A549 (cell line): Measurements from ENCODE around the gene ZNF385B. TPM values are rescaled to one million over a fixed set of nuclear protein-coding genes. Genes with fewer than 3 reads are reported as not detected.
A peak's percentile ranks its signal among the peaks of the same experiment; 100 is the strongest.

ENCODE experiments used
- ATAC-seq, 2 experiments: fragments of 200-7000 bp in 1 of 2; fragments of >200 bp in 1 of 2; cut with Nextera tagmentation in 1 of 2; cut with Tn5 transposase in 1 of 2; 3 replicates each; pipeline versions ENCODE4 v1.8.0 to v1.9.1; 2018 to 2020; ENCODE audit warnings: mild to moderate bottlenecking in 1 of 2, moderate library complexity in 1 of 2
- CTCF ChIA-PET: fragments of 300-600 bp; sonication (Branson Sonifier 250); formaldehyde crosslinking; extraction: SDS; loops from one replicate; lab custom pipeline; 2021; ENCODE audit warnings: antibody characterized with exemption, inconsistent platforms; lab: Yijun Ruan, JAX
- POLR2A ChIA-PET: fragments of 350-600 bp; formaldehyde crosslinking; extraction: SDS; loops from one replicate; lab custom pipeline; 2021; ENCODE audit warnings: antibody characterized with exemption, inconsistent platforms; lab: Yijun Ruan, JAX
- DNase-seq, 2 experiments: peaks; one replicate each; pipeline versions ENCODE4 v3.0.0 to v3.0.0-alpha.2; 2011 to 2016; ENCODE audit warnings: low read depth in 1 of 2, low spot score in 1 of 2
- FAIRE-seq: peaks from 2 replicates; lab custom pipeline; 2011; peaks lifted over from hg19 to GRCh38; lab: Jason Lieb, UNC
- H3K27ac ChIP-seq, 2 experiments: fragments of >200 bp; sonication (Bioruptor Twin); formaldehyde crosslinking; 3 replicates each; pipeline ENCODE4 v1.5.1; 2016 to 2017
- H3K4me1 ChIP-seq: fragments of >200 bp; sonication (Bioruptor Twin); formaldehyde crosslinking; 3 replicates; pipeline ENCODE4 v1.6.1; 2016
- H3K4me2 ChIP-seq: fragments of >200 bp; sonication (Bioruptor Twin); formaldehyde crosslinking; 3 replicates; pipeline ENCODE4 v1.6.1; 2016
- H3K4me3 ChIP-seq: fragments of >200 bp; sonication (Bioruptor Twin); formaldehyde crosslinking; 3 replicates; pipeline ENCODE4 v1.5.1; 2016
- H3K9me3 ChIP-seq: fragments of >200 bp; sonication (Bioruptor Twin); formaldehyde crosslinking; 3 replicates; pipeline ENCODE4 v1.6.1; 2016
- CBX2 ChIP-seq: fragments of 200-600 bp; sonication (generic); IDR thresholded peaks from 2 replicates; pipeline ENCODE4 v1.6.1; 2016; ENCODE audit warnings: low read depth, mild to moderate bottlenecking, borderline replicate concordance
- CBX8 ChIP-seq: fragments of 200-600 bp; sonication (generic); IDR thresholded peaks from 2 replicates; pipeline ENCODE4 v1.6.1; 2016
- CHD4 ChIP-seq: fragments of 200-600 bp; sonication (generic); IDR thresholded peaks from 2 replicates; pipeline ENCODE4 v1.6.1; 2016; ENCODE audit warnings: antibody characterized with exemption, mild to moderate bottlenecking, borderline replicate concordance
- EHF ChIP-seq: fragments of 250-450 bp; sonication (Bioruptor Pico); IDR thresholded peaks from 2 replicates; pipeline ENCODE4 v1.5.0; 2020; ENCODE audit warnings: mild to moderate bottlenecking
- FOSB ChIP-seq: fragments of 250-450 bp; sonication (Bioruptor Pico); IDR thresholded peaks from 2 replicates; pipeline ENCODE4 v1.5.0; 2020; ENCODE audit warnings: mild to moderate bottlenecking, moderate library complexity
- FOSL2 ChIP-seq, 2 experiments: fragments of 450-650 bp in 1 of 2; fragments of >200 bp in 1 of 2; sonication (Bioruptor Twin) in 1 of 2; formaldehyde crosslinking; IDR thresholded peaks; 2 replicates each; pipeline versions ENCODE4 v1.5.0 to v1.6.1; 2016 to 2020; ENCODE audit warnings: mild to moderate bottlenecking in 1 of 2, moderate library complexity in 1 of 2
- FOXS1 ChIP-seq: fragments of 250-450 bp; sonication (Bioruptor Pico); IDR thresholded peaks from 2 replicates; pipeline ENCODE4 v1.5.0; 2020; ENCODE audit warnings: mild to moderate bottlenecking, moderate library complexity
- GATA3 ChIP-seq: IDR thresholded peaks from 2 replicates; pipeline ENCODE4 v1.6.1; 2012; ENCODE audit warnings: borderline replicate concordance
- HDAC2 ChIP-seq: fragments of 200-600 bp; sonication (generic); IDR thresholded peaks from 2 replicates; pipeline ENCODE4 v1.6.1; 2016
- HOXA7 ChIP-seq: fragments of 250-450 bp; sonication (Bioruptor Pico); IDR thresholded peaks from 2 replicates; pipeline ENCODE4 v1.5.0; 2020; ENCODE audit warnings: mild to moderate bottlenecking, moderate library complexity
- JUNB ChIP-seq: fragments of >200 bp; sonication (Bioruptor Twin); formaldehyde crosslinking; IDR thresholded peaks from 2 replicates; pipeline ENCODE4 v1.6.1; 2016
- KDM5A ChIP-seq: fragments of 200-600 bp; sonication (generic); IDR thresholded peaks from 2 replicates; pipeline ENCODE4 v1.6.1; 2016; ENCODE audit warnings: antibody characterized with exemption, mild to moderate bottlenecking
- MAFK ChIP-seq: fragments of 450-650 bp; IDR thresholded peaks from 2 replicates; pipeline ENCODE4 v1.6.1; 2014; ENCODE audit not compliant: partially characterized antibody
- MAZ ChIP-seq: fragments of 150-350 bp; IDR thresholded peaks from 2 replicates; pipeline ENCODE4 v1.6.1; 2014; ENCODE audit warnings: antibody characterized with exemption, low read depth, low read length, borderline replicate concordance
- NFE2L2 ChIP-seq: fragments of 150-350 bp; conservative IDR thresholded peaks from 2 replicates; pipeline ENCODE4 v1.6.1; 2014; ENCODE audit warnings: low read length
- PHF8 ChIP-seq: fragments of 200-600 bp; sonication (generic); IDR thresholded peaks from 2 replicates; pipeline ENCODE4 v1.6.1; 2016; ENCODE audit warnings: low read depth, mild to moderate bottlenecking, antibody characterized with exemption, moderate library complexity, borderline replicate concordance
- POLR2A ChIP-seq: IDR thresholded peaks from 2 replicates; pipeline ENCODE4 v1.6.1; 2012; ENCODE audit warnings: mild to moderate bottlenecking, low read length
- POLR2AphosphoS2 ChIP-seq: conservative IDR thresholded peaks from 2 replicates; pipeline ENCODE4 v1.6.1; 2012; ENCODE audit warnings: low read length, improper control_type of control experiment, inconsistent platforms
- RAD21 ChIP-seq, 2 experiments: fragments of >200 bp in 1 of 2; sonication (Bioruptor Twin) in 1 of 2; formaldehyde crosslinking in 1 of 2; IDR thresholded peaks in 1 of 2; conservative IDR thresholded peaks in 1 of 2; 2 replicates in 1 of 2; 3 replicates in 1 of 2; pipeline ENCODE4 v1.6.1; 2012 to 2018; ENCODE audit warnings: inconsistent platforms in 1 of 2
- RARB ChIP-seq: fragments of 250-450 bp; sonication (Bioruptor Pico); IDR thresholded peaks from 2 replicates; pipeline ENCODE4 v1.8.0; 2021; ENCODE audit warnings: mild to moderate bottlenecking, moderate library complexity
- RCOR1 ChIP-seq: fragments of 150-350 bp; IDR thresholded peaks from 2 replicates; pipeline ENCODE4 v1.6.1; 2014; ENCODE audit warnings: antibody characterized with exemption, low read length, low read depth
- RFX5 ChIP-seq: fragments of 450-650 bp; IDR thresholded peaks from 2 replicates; pipeline ENCODE4 v1.7.1; 2014; ENCODE audit warnings: antibody characterized with exemption, mild to moderate bottlenecking, moderate library complexity
- RNF2 ChIP-seq: fragments of 200-600 bp; sonication (generic); IDR thresholded peaks from 2 replicates; pipeline ENCODE4 v1.6.1; 2016; ENCODE audit warnings: low read depth, mild to moderate bottlenecking, antibody characterized with exemption, moderate library complexity, borderline replicate concordance
- SREBF2 ChIP-seq: fragments of 450-650 bp; IDR thresholded peaks from 2 replicates; pipeline ENCODE4 v1.6.1; 2014; ENCODE audit warnings: mild to moderate bottlenecking, moderate library complexity
- TFCP2L1 ChIP-seq: fragments of 250-450 bp; sonication (Bioruptor Pico); IDR thresholded peaks from 2 replicates; pipeline ENCODE4 v1.5.0; 2021; ENCODE audit warnings: mild to moderate bottlenecking
- ZFP36 ChIP-seq: fragments of 450-650 bp; IDR thresholded peaks from 2 replicates; pipeline ENCODE4 v1.6.1; 2014; ENCODE audit warnings: borderline replicate concordance; ENCODE audit not compliant: partially characterized antibody
- WGBS: methylation state at CpG from one replicate; pipeline ENCODE4 v1.1.6; 2017; ENCODE audit errors: missing lambda C conversion rate; 5-methylcytosine and 5-hydroxymethylcytosine counted together
- polyA plus RNA-seq, 4 experiments: library from polyadenylated mRNA; depleted of rRNA in 3 of 4; stranded (reverse); fragments of >200 nt; fragmentation: RNase III in 1 of 4; extraction: RNeasy Plus Mini Kit Qiagen cat#74134 plus additional on column Dnase treatment in 1 of 4; gene quantifications; 2 replicates in 3 of 4; 3 replicates in 1 of 4; pipeline ENCODE4 v1.2.3, GENCODE V29; 2011 to 2017
- TF ChIP-seq, protein P1 (sequence below): IDR thresholded peaks from 2 replicates; pipeline ENCODE4 v1.6.1; 2012; ENCODE audit warnings: low read depth, borderline replicate concordance
- TF ChIP-seq, protein P2 (sequence below): fragments of 250-450 bp; sonication (Bioruptor Pico); IDR thresholded peaks from 2 replicates; pipeline ENCODE4 v1.5.0; 2020; ENCODE audit warnings: low read depth, mild to moderate bottlenecking, moderate library complexity
- TF ChIP-seq, protein P3 (sequence below): fragments of 450-650 bp; IDR thresholded peaks from 2 replicates; pipeline ENCODE4 v1.6.1; 2014; ENCODE audit warnings: antibody characterized with exemption
- TF ChIP-seq, protein P4 (sequence below): fragments of >200 bp; sonication (Bioruptor Twin); formaldehyde crosslinking; IDR thresholded peaks from 3 replicates; pipeline ENCODE4 v1.5.1; 2016
- TF ChIP-seq, protein P5 (sequence below): fragments of >200 bp; sonication (Bioruptor Twin); formaldehyde crosslinking; IDR thresholded peaks from 2 replicates; pipeline ENCODE4 v1.6.1; 2016

The ZNF385B gene
- polyA plus RNA-seq, 2 of the 4 experiments (the other 2 are of a cell fraction) = not detected

DNA sequence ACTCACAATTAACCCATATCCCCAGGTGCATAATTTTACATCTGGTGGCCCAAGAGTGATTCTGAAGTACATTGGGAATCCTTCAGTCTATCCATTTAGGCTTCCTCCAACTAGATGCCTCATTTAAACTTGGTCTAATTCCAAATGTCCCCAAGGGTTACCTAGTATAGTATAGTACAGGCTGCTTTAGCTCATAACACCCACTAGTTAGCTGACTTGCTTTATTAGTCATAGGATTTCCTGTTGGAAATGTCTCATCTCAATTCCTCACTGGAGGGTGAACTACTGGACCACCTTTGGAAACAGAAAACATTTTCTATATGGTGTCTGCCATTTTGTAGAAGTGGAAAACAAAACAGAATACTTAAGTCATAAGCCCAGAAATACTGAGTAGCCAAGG is 394.3 kb downstream of the ZNF385B start:
- H3K9me3 ChIP-seq = no peaks in the 10 kb centered on the region; the same call in 2 of the 3 replicates
- ChIA-PET CTCF (interaction anchor here (0.7 kb wide), 1 partner anchor 135 kb away, joined by 3 read pairs; no protein-coding TSS in a partner anchor), POLR2A (interaction anchor here (0.7 kb wide), 1 partner anchor 562 kb away, joined by 3 read pairs; no protein-coding TSS in a partner anchor)
- FAIRE-seq = no peak
- ATAC-seq = no peak
- TF ChIP-seq POLR2A (no peak), GATA3 (no peak), RAD21 (conservative IDR thresholded peaks at IDR 0.05 in 1 of 2, IDR thresholded peaks at IDR 0.05 in 1 of 2) (no peak), KDM5A (no peak), HOXA7 (no peak), RARB (CRISPR knock-in tag) (no peak), RNF2 (no peak), NFE2L2 (no peak), CHD4 (no peak), FOSB (no peak), HDAC2 (no peak)
- TF ChIP-seq, protein P1, sequence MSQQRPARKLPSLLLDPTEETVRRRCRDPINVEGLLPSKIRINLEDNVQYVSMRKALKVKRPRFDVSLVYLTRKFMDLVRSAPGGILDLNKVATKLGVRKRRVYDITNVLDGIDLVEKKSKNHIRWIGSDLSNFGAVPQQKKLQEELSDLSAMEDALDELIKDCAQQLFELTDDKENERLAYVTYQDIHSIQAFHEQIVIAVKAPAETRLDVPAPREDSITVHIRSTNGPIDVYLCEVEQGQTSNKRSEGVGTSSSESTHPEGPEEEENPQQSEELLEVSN = no peak
- TF ChIP-seq, protein P2, sequence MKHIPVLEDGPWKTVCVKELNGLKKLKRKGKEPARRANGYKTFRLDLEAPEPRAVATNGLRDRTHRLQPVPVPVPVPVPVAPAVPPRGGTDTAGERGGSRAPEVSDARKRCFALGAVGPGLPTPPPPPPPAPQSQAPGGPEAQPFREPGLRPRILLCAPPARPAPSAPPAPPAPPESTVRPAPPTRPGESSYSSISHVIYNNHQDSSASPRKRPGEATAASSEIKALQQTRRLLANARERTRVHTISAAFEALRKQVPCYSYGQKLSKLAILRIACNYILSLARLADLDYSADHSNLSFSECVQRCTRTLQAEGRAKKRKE = no peak
- DNase-seq = no peak
- no peak overlapping the region for H3K4me3 ChIP-seq
- H3K4me2 ChIP-seq = no peak overlapping the region
- H3K4me1 ChIP-seq = no peaks in the 10 kb centered on the region
- no peak overlapping the region for H3K27ac ChIP-seq

DNA sequence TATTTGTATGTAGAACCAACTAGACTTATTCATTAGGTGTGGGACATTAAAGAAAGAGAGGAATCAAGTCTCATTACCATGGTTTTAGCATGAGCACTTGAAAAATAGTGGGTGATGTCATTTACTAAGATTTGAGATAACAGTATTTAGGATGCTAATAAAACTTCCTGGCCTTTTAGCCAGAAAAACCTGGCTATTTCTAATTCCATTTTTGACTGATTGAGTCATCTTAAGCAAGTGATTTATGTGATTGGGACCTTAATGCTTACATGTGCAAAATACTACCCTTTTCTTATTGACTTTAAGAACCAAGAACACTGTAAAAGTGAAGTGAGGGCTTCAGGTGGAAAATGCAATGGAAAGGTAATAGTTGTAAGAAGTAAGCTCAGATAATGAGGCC is 400.0 kb downstream of the ZNF385B start:
- ATAC-seq = no peak
- Histone ChIP-seq H3K9me3 (peaks cover 16% of the 10 kb centered on the region), H3K4me3 (no peak overlapping the region), H3K4me2 (no peak overlapping the region), H3K27ac (no peak overlapping the region), H3K4me1 (no peaks in the 10 kb centered on the region)
- ChIA-PET CTCF (no interaction called here), POLR2A (no interaction called here)
- no peak for DNase-seq
- TF ChIP-seq SREBF2 = no peak
- TF ChIP-seq, protein P3, sequence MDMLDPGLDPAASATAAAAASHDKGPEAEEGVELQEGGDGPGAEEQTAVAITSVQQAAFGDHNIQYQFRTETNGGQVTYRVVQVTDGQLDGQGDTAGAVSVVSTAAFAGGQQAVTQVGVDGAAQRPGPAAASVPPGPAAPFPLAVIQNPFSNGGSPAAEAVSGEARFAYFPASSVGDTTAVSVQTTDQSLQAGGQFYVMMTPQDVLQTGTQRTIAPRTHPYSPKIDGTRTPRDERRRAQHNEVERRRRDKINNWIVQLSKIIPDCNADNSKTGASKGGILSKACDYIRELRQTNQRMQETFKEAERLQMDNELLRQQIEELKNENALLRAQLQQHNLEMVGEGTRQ = no peak
- TF ChIP-seq MAFK = peak; percentile 31
- TF ChIP-seq MAZ = no peak
- TF ChIP-seq, protein P4, sequence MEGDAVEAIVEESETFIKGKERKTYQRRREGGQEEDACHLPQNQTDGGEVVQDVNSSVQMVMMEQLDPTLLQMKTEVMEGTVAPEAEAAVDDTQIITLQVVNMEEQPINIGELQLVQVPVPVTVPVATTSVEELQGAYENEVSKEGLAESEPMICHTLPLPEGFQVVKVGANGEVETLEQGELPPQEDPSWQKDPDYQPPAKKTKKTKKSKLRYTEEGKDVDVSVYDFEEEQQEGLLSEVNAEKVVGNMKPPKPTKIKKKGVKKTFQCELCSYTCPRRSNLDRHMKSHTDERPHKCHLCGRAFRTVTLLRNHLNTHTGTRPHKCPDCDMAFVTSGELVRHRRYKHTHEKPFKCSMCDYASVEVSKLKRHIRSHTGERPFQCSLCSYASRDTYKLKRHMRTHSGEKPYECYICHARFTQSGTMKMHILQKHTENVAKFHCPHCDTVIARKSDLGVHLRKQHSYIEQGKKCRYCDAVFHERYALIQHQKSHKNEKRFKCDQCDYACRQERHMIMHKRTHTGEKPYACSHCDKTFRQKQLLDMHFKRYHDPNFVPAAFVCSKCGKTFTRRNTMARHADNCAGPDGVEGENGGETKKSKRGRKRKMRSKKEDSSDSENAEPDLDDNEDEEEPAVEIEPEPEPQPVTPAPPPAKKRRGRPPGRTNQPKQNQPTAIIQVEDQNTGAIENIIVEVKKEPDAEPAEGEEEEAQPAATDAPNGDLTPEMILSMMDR = no peak
- no peak for TF ChIP-seq POLR2AphosphoS2
- TF ChIP-seq CBX8 = no peak
- no peak for TF ChIP-seq POLR2A
- FAIRE-seq = no peak

DNA sequence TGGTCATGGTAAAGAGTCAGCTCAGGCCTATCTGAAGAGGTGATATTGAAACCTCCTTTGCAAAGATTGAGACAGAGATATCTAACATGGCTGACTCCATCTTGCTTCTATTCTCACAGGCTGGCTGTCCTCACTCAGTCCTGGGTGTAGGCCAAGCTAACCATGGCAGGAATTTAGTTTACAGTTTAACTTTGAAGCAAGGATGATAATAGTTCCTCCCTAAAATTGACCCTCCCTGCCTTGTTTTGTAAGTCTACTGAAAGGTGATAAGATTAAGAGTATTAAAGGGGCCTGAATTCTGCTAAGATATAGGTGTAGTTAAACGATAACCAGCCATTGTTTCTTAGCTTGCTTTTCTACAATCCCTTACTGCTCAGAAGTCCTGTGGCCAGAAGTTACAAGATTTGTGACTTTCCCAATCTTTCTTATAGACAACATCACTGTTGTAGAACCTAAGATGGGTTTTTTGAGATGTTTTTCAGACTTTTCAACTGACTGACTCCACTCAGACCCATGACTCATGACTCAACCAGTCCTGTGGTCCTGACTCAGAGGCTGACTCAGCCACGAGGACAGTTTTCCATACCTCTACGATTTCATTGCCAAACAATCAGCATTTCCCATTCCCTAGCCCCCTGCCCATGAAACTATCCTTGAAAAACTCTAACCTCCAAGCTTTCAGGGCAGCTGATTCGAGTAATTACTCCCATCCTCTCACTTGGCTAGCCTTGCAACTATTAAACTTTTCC is 401.1 kb downstream of the ZNF385B start:
- ChIA-PET POLR2A (no interaction called here), CTCF (no interaction called here)
- peak overlapping the region; percentile 50 to 62; a peak in 4 of 6 replicates for H3K27ac ChIP-seq
- ATAC-seq (peak; percentile 84 to 85), DNase-seq (peak in 1 of 2 experiments; percentile 56), FAIRE-seq (no peak)
- no peaks in the 10 kb centered on the region for H3K4me1 ChIP-seq
- peaks cover 16% of the 10 kb centered on the region for H3K9me3 ChIP-seq
- no peak overlapping the region for H3K4me2 ChIP-seq
- TF ChIP-seq RCOR1 (no peak), MAZ (no peak), EHF (CRISPR knock-in tag) (no peak), RFX5 (no peak), FOXS1 (CRISPR knock-in tag) (no peak), TFCP2L1 (no peak), FOSL2 (IDR thresholded peaks at IDR 0.05) (peak; percentile 54), FOSL2 (CRISPR knock-in tag; IDR thresholded peaks at IDR 0.05) (peak; percentile 89), ZFP36 (no peak), JUNB (peak; percentile 60; the same call in 1 of the 2 replicates), PHF8 (no peak), CBX2 (no peak)
- TF ChIP-seq, protein P5, sequence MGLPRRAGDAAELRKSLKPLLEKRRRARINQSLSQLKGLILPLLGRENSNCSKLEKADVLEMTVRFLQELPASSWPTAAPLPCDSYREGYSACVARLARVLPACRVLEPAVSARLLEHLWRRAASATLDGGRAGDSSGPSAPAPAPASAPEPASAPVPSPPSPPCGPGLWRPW = 0 out of 2 replicates have a peak, but pooled peaks have one; percentile 11
- TF ChIP-seq, protein P1 = no peak
- 3% methylated on average over 4 of the region's 4 CpGs for whole genome bisulfite sequencing
- H3K4me3 ChIP-seq = no peak overlapping the region
